Measurements from ENCODE around the gene PFKFB2.

DNA sequence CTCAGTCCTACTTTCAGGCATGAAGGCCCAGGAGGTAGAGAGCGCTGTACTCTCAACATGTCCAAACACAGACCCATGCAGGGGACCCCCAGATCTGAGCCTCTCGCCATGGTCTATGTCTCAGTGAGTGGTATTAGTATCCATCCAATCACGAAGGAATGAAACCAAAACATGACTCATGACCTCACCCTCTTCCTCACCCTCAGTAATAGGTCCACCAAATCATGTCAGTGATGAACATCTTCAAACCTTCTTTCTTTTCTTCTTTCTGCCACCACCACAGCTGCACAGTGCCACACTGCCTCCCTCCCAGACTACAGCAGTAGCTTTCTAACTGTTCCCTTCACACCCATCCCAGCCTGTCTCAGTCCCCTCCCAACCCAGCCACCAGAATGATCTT is 37.3 kb upstream of the PFKFB2 start:
- TF ChIP-seq POLR2AphosphoS5 (IDR thresholded peaks at IDR 0.05; ENCODE audit: low read depth, low read length) = no peak
- no peak for TF ChIP-seq POLR2A (IDR thresholded peaks at IDR 0.05; ENCODE audit: low read depth, low read length)
- TF ChIP-seq TAF1 (IDR thresholded peaks at IDR 0.05; ENCODE audit: borderline replicate concordance, low read depth, low read length) = no peak
